LNCaP clone FGC (cell line): ENCODE data around the gene EIF2S2.

Experiments used
- DNase-seq: peaks from one replicate; pipeline ENCODE4 v3.0.0-alpha.2; 2011; ENCODE audit warnings: low read depth
- H3K4me3 ChIP-seq: 2 replicates; pipeline ENCODE4 v1.5.1; 2011; ENCODE audit warnings: mild to moderate bottlenecking, low read depth, low read length, control low read depth
- TF ChIP-seq, protein P1 (sequence below): IDR thresholded peaks from 2 replicates; pipeline ENCODE4 v1.5.1; 2012; ENCODE audit warnings: mild to moderate bottlenecking; ENCODE audit not compliant: control insufficient read depth, insufficient read depth; ENCODE audit errors: extremely low read depth

Gene EIF2S2

DNA sequence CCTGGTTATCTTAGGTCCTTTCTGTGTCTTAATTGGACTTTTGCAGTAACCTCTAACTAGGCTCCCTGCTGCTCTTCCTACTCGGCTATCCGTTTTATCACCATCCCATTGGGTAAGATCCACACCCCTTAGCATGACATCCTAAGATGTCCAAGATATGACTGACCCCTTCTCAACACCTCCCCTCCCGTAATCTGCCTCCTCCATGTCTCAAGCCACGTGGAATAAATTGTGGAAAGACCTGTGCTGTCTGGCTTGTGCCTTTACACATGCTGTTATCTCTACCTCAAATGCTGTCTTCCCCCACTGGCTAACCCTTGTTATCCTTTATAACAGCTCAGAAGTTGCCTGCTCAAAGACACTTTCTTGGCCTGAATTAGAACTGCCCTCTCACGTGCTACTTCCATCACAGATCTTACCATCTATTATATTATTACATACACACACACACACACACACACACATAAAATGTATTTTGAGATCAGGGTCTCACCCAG is 26.5 kb downstream of the EIF2S2 start:
- TF ChIP-seq, protein P1, sequence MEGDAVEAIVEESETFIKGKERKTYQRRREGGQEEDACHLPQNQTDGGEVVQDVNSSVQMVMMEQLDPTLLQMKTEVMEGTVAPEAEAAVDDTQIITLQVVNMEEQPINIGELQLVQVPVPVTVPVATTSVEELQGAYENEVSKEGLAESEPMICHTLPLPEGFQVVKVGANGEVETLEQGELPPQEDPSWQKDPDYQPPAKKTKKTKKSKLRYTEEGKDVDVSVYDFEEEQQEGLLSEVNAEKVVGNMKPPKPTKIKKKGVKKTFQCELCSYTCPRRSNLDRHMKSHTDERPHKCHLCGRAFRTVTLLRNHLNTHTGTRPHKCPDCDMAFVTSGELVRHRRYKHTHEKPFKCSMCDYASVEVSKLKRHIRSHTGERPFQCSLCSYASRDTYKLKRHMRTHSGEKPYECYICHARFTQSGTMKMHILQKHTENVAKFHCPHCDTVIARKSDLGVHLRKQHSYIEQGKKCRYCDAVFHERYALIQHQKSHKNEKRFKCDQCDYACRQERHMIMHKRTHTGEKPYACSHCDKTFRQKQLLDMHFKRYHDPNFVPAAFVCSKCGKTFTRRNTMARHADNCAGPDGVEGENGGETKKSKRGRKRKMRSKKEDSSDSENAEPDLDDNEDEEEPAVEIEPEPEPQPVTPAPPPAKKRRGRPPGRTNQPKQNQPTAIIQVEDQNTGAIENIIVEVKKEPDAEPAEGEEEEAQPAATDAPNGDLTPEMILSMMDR: no peak
- no peak for DNase-seq

DNA sequence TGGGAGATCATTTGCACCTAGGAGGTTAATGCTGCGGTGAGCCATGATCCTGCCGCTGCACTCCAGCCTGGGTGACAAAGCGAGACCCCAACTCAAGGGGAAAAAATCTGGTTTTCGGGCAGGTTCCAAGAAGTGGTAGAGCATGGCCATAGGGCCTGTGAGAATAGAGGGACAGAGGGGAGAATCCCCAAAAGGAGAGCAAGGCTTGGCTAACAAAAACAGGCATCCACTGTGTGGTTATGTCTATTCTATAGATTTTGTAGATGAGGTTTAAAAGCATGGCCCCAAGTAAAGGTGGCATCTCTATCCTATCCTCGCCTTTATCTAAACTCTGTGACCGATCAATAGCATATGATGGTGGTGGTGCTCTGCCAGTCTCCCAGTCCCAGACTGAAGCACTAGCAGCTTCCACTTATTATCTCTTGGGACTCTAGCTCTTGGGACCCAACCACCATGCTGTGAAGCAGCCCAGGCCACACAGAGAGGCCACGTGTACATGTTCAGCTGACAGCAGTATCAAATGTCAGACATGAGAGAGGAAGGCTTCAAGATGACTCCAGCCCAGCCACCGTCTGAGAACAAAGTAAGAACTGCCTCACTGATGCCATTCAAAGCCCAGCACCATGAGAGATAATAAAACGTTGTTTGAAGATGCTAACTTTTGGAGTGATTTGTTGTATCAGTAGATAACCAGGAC is 27.7 kb downstream of the EIF2S2 start:
- no peak for DNase-seq

More for the DNA sequence above, 26.5 kb downstream of the EIF2S2 start:
- H3K4me3 ChIP-seq: no peak overlapping the region

DNA sequence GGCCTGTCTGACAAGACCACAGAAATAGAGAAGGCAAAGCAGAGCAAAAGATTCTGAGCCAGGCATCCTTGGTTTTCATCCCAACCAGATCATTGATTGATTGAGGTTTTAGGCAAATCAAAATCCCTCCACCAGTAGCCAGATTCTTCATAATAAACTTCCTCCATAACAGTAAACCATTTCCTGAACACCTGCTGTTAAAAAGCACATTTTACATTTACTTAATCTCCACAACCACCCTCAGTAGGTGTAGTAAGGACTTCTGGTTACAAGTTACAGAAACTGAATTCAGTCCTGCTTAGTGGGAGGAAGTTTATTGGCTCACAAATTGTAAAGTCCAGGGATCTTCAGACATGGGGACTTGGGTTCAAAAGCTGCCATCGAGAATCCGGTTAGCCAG is 28.3 kb downstream of the EIF2S2 start:
- TF ChIP-seq, protein P1: no peak
- no peak for DNase-seq
- H3K4me3 ChIP-seq: no peak overlapping the region

More for the DNA sequence above, 27.7 kb downstream of the EIF2S2 start:
- TF ChIP-seq, protein P1: no peak
- no peak overlapping the region for H3K4me3 ChIP-seq

DNA sequence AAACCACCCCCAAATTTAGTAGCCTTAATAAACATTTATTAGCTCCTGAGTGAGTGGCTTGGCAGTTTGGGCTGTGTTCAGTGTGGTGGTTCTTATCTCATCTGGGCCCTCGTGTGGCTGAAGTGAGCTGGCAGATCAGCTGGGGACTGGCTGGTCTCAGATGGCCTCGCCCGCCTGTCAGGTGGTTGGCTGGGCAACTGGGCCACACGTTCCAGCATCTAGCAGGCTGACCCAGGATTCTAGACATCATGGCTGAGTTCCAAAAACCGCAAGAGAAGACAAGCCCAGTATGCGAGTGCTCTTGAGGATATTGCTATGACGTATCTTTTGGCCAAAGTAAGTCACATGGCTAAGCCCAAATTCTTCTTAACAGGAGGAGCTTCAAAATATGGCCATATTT is 28.9 kb downstream of the EIF2S2 start:
- no peak overlapping the region for H3K4me3 ChIP-seq
- DNase-seq: peak; percentile 85
- TF ChIP-seq, protein P1: peak; percentile 43; the same call in 1 of the 2 replicates

DNA sequence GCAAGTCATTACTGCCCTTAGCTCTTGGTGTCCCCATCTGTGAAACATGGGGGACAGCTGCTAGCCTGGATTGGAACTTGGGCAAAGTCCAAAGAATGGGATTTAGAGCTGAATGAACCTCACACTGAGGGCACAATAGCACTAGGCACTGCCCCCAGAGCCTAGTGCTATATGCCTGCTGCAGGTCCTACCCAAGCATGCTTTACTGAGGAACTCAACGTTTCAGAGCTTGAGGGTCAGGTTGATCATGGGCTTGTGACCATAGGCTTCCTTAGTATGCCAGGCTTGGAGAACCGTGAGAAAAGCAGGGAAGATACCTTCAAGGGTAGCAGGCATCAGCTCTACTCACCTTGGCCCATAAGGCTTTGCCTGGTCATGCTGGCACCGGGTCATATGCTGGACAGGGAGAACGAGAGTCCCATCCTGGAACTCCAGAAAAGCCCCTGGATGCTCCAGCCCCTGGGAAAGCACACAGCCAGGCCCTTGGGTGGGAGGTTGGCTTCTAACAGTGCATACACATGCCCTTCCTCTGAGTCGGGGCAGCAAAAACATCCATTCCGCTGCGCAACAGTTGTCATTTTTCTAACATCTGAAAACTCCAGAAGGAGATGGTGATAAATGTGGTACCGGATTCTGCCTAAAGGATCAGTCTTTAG is 29.7 kb downstream of the EIF2S2 start:
- DNase-seq: no peak

DNA sequence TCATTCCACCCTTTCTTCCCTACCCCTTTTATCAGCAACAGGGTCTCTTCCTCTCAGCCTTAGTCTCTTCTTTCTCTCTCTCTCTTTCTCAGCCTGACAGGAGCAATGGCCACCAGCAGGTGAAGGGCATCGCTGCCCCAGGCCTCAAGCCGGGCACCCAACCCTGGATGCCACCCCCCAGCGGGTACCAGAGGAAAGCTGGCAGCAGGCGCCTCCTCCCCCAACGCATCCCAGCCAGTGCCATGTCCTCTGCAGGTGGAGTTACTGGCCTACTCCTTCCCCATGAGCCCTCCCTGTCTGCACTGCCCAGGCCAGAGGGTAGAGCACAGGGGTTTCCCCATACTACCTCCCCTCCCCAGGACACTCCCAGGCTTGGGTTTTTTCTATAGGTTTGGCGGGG is 32.2 kb downstream of the EIF2S2 start:
- TF ChIP-seq, protein P1: no peak
- DNase-seq: no peak
- H3K4me3 ChIP-seq: no peak overlapping the region

More for the DNA sequence above, 29.7 kb downstream of the EIF2S2 start:
- H3K4me3 ChIP-seq: no peak overlapping the region
- TF ChIP-seq, protein P1: no peak
